Stimulated activated naive B cell treated with anti-CD40 and anti-IgM and Interleukin-4, amounts not matched to agents 10 μg/mL and 1 μg/mL and 100 μg/mL, for 72 hours (primary cell): ENCODE measurements around the gene PYM1.
"Not testable (repeated sequence)": the region's sequence is repeated elsewhere in the genome, so short reads cannot be mapped to it uniquely, and the experiment has no call there.

ENCODE experiments used
- ATAC-seq, 2 donors: fragments of 150-1000 bp; cut with Tn5 transposase; replicated peaks; 2 replicates each; pipeline ENCODE4 v1.10.0; 2021; ENCODE audit warnings: moderate library complexity in 1 of 2
- DNase-seq: peaks from one replicate; pipeline ENCODE4 v3.0.0; 2021
- H3K27ac Mint-ChIP-seq: one replicate; pipeline ENCODE4 v1.8.0; 2022; ENCODE audit warnings: mild to moderate bottlenecking, mixed read lengths
- H3K27me3 Mint-ChIP-seq, 2 donors: one replicate each; pipeline ENCODE4 v1.8.0; 2022; ENCODE audit warnings: mixed read lengths in 2 of 2
- H3K36me3 Mint-ChIP-seq, 2 donors: one replicate each; pipeline ENCODE4 v1.8.0; 2022; ENCODE audit warnings: mixed read lengths in 2 of 2, mild to moderate bottlenecking in 1 of 2
- H3K4me1 Mint-ChIP-seq, 2 donors: one replicate each; pipeline ENCODE4 v1.8.0; 2022; ENCODE audit warnings: mixed read lengths in 2 of 2, mild to moderate bottlenecking in 1 of 2
- H3K4me3 Mint-ChIP-seq, 2 donors: one replicate each; pipeline ENCODE4 v1.8.0; 2022; ENCODE audit warnings: mild to moderate bottlenecking in 2 of 2, mixed read lengths in 2 of 2, moderate library complexity in 1 of 2
- H3K9me3 Mint-ChIP-seq, 2 donors: one replicate each; pipeline ENCODE4 v1.8.0; 2022; ENCODE audit warnings: mixed read lengths in 2 of 2, mild to moderate bottlenecking in 1 of 2

PYM1 gene

GRCh38 chr12:55862931-55863330, 64.8 kb downstream of the PYM1 start:
- DNase-seq, H3K27me3 Mint-ChIP-seq, ATAC-seq, H3K27ac Mint-ChIP-seq, H3K36me3 Mint-ChIP-seq, H3K4me3 Mint-ChIP-seq, H3K9me3 Mint-ChIP-seq, H3K4me1 Mint-ChIP-seq: not testable (repeated sequence)

GRCh38 chr12:55862286-55862685, 65.4 kb downstream of the PYM1 start:
- Mint-ChIP-seq H3K36me3 (no peaks in the 10 kb centered on the region), H3K27me3 (peaks cover 0 to 4% of the 10 kb centered on the region in 2 donors), H3K4me1 (no peaks in the 10 kb centered on the region), H3K27ac (no peak overlapping the region), H3K9me3 (peaks cover 3% of the 10 kb centered on the region in 2 donors), H3K4me3 (no peak overlapping the region)
- ATAC-seq (no peak), DNase-seq (no peak)

GRCh38 chr12:55861871-55862270, 65.8 kb downstream of the PYM1 start:
- H3K4me3 Mint-ChIP-seq: no peak overlapping the region

GRCh38 chr12:55861396-55861795, 66.3 kb downstream of the PYM1 start:
- Mint-ChIP-seq H3K27me3 (peaks cover 0 to 4% of the 10 kb centered on the region in 2 donors), H3K36me3 (no peaks in the 10 kb centered on the region), H3K9me3 (peaks cover 3% of the 10 kb centered on the region in 2 donors), H3K4me1 (no peaks in the 10 kb centered on the region), H3K4me3 (no peak overlapping the region), H3K27ac (no peak overlapping the region)
- no peak for ATAC-seq
- no peak for DNase-seq

More at GRCh38 chr12:55861871-55862270, 65.8 kb downstream of the PYM1 start:
- peaks cover 0 to 4% of the 10 kb centered on the region in 2 donors for H3K27me3 Mint-ChIP-seq
- no peak overlapping the region for H3K27ac Mint-ChIP-seq
- peaks cover 3% of the 10 kb centered on the region in 2 donors for H3K9me3 Mint-ChIP-seq
- H3K36me3 Mint-ChIP-seq: no peaks in the 10 kb centered on the region
- H3K4me1 Mint-ChIP-seq: no peaks in the 10 kb centered on the region
- ATAC-seq: no peak
- no peak for DNase-seq

- DNase-seq (no peak), ATAC-seq (no peak)
- Mint-ChIP-seq H3K4me1 (peaks cover under 1 to 6% of the 10 kb centered on the region in 2 donors), H3K36me3 (no peaks in the 10 kb centered on the region), H3K27me3 (peaks cover 12 to 16% of the 10 kb centered on the region in 2 donors), H3K9me3 (no peaks in the 10 kb centered on the region), H3K27ac (no peak overlapping the region), H3K4me3 (no peak overlapping the region)
These were observed 75.0 kb downstream of the PYM1 start for GRCh38 chr12:55852740-55853139.
